ENCODE results near the gene POLR3F.
"Not testable (repeated sequence)": the region's sequence is repeated elsewhere in the genome, so short reads cannot be mapped to it uniquely, and the experiment has no call there.

Gene POLR3F, protein sequence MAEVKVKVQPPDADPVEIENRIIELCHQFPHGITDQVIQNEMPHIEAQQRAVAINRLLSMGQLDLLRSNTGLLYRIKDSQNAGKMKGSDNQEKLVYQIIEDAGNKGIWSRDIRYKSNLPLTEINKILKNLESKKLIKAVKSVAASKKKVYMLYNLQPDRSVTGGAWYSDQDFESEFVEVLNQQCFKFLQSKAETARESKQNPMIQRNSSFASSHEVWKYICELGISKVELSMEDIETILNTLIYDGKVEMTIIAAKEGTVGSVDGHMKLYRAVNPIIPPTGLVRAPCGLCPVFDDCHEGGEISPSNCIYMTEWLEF

DNA sequence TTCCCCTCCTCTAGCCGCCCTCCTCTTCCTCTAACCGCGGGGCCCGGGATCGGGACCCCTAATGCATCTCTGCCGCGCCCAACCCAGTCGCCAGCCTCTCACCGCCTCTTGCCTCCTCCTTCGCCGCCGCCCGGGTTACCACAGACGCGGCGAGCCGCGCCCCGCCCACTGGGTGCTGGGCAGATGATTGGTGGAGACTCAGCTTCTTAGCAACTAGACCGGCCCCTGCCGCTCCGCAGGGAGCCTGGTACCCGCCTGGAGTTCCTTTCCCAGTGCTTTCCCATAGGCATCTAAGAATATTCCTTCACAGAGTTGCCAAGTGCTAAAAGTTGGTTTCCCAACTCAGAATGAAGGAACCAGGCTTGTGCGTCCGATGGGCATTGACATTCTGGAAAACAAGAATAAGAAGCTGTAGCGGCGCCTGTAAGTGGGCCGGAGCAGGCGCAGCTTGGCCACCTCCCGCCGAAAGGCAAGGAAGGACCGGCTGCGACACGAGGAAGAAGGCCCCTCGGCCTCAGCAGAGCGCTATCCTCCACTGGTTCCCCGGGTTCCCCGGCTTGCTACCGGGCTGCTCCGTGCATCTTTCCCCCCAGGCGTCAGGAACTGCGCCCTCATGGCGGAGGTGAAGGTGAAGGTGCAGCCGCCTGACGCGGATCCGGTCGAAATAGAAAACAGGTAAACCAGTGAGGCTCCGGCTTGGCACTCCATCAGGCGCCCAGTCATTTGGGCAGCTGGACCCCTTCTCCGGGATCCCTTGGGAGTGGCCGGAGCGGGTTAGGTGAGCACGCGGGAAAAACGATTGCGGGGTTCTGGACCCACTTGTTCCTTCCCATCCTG, at the start of gene POLR3F, which contains the start of gene DZANK1:
TSS of gene POLR3F (plus strand) at position 497 of the 837 bp plus-strand sequence. CDS start at position 614, 117 bp downstream.
TSS of gene DZANK1 (minus strand) at position 137 of the 837 bp plus-strand sequence. CDS start 1,672 bp downstream, outside the sequence.
- no peak for FAIRE-seq

DNA sequence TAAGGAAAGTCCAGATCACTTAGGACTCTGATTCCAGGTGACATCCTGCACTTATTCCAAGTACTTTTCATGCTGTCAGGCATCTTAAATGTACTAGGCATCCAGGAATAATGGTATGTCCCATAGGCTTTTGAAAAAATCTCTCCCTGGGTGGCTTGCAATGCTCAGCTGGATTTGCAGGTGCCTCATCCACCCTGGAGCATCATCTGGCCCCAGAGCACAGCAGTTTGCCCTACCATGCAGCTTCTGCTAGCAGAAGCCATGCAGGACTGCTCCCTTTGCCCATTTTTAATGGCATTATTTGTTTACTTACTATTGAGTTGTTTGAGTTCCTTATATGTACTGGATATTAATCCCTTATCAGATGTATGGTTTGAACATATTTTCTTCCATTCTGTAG, 45.6 kb upstream of the POLR3F start:
- no peak for FAIRE-seq

DNA sequence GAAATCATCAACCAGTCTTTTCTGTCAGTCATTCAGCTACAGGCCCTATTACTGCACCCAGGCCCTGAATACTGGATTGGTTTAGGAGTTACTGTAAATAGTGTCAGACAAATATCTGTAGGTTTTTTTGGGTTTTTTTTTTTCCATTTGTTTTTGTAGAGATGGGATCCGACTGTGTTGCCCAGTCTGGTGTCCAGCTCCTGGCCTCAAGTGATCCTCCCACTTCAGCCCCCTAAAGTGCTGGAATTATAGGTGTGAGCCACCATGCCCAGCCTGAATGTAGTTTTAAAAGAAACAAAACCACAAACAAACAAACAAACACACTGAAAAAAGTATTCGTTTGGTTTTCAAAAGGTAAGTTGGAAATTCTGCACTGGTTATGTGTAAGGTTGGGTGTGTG, 40.0 kb upstream of the POLR3F start:
- FAIRE-seq: no peak

DNA sequence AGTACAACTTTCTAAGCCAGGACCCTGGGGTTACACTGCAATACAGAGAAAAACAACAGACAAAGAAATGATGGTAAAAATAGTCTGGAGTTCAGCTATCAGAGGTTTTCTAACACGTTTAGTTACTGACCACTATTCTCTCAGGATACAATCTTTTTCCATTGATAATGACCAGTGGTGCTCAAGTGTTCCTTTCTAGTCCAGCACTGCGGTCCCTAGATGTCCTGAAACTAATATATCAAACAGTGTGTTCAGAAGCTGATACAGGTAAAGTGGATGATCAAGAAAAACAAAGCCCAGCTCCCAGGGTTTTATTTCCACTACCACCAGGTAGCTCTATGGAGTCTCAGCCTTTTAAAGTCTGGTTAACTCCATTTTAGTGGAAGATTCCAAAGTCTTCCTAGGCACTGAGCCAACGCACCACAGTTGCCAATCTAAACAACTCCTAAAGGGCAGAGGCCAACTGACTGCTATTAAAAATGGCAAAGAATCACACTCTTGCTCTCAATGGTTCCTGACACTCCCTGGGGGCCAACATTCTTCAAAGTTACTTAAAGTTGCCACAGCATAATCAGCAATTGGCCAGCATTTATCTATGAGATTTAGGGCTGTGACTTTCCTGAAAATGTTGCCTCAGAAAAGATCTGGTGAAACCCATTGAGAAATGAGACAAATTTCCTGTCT, 38.6 kb upstream of the POLR3F start:
- FAIRE-seq: no peak

DNA sequence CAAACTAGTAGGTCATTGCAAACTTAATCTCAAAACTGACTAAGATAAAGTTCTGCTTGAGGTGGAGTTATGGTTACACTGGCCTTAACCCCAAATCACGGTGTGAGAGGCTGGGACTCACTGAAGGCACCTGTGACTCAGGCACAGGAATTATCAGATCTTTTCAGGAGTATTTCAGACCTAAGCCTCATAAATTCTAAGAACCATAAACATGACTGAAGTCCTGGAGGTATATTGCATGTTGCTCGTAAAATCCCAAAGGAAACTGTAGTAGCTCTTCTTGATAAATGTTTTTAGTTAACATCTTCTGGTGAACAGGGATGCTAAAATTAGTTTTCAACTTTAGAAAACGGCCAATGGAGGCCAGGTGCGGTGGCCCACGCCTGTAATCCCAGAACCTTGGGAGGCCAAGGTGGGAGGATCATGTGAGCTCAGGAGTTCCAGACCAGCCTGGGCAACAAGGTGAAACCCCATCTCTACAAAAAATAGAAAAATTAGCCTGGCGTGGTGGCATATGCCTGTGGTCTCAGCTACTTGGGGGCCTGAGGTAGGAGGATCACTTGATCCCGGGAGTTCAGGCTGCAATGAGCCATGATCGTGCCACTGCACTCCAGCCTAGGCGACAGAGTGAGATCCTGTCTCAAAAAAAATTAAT, 36.9 kb upstream of the POLR3F start:
- FAIRE-seq: no peak

DNA sequence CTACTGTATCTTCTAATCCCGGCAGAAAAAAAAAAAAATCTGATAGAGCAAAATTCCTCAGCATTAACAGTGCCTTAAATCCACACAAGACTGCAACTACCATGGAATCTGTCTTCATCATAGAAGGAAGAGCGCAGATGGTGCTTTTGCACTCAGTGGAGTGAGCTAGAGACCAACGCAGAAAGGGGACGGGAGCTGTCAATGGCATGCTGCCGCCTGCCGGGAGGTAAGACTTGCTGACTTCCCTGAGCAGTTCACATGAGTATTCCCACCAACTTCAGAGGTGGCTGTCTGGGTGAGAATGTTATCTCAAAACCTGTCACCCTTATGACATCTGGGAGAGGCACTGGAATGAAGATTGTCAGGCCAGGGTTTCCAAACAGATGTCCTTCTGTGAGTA, 36.0 kb upstream of the POLR3F start:
- no peak for FAIRE-seq

DNA sequence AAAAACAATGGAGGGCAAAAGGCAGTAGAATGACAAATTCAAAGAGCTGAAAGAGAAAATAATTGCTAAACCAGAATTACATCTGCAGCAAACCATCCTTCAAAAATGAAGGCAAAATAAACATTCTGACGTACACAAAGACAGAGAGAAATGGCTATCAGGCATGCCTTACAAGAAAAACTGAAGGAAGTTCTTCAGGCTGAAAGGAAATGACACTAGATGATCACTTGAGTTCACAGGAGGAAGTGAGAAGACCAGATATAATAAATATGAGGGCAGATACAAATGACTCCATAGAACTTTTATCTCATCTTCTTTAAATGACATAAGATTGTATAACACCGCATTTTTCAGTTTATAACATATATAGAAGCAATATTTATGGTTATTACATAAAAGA, 30.3 kb upstream of the POLR3F start:
- no peak for FAIRE-seq

DNA sequence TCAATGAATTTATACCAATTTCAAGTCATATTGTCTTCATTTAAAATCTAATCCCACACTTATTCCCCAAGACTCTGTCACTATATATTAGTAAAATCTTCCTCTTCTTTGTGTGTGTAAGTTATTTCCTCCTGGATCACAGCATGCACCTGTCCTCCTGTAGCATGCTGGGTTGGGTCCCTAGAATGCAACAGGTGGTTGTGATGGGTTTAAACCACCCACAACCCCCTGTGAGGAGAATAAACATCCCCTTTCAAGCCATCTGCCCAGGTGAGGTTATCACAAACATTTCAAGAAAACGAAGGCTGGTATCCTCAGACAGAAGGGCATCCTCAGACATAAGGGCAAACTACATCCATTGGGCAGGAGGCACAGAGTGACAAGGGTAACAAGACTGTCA, 26.8 kb upstream of the POLR3F start:
- no peak for FAIRE-seq

DNA sequence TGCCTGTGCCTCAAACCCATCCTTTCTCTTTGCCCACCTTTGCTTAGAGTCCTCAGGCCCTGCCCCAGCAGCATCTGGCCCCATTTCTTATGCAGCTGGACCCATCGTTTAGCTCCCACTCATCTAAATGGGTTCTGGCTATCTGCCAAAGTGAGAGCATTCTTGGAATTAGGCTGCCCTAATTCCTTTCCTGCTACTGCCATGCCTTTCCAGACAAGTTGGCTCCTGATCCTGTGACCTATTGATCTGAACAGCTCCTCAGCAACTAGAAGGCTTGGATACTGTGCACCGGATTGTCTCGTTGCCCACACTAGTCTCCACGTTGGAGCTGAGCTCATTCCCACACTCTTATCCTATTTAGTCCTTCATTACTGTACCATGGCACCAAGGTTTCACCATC, 23.3 kb upstream of the POLR3F start:
- FAIRE-seq: no peak

DNA sequence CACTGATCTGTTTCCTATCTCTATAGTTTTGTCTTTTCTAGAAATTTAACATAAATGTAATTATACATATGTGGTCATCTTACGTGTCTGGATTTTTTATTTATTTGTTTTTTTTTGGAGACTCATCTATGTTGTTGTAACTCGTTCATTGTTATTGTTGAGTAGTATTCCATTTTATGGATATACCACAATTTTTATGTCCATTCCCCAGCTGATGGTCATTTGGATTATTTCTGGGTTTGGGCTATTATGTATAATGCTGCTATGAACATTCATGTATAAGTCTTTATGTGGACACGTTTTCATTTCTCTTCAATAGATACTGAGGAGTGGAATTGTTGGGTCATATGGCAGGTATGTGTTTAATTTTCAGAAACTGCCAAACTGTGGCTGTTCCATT, 10.6 kb upstream of the POLR3F start:
- FAIRE-seq: no peak

DNA sequence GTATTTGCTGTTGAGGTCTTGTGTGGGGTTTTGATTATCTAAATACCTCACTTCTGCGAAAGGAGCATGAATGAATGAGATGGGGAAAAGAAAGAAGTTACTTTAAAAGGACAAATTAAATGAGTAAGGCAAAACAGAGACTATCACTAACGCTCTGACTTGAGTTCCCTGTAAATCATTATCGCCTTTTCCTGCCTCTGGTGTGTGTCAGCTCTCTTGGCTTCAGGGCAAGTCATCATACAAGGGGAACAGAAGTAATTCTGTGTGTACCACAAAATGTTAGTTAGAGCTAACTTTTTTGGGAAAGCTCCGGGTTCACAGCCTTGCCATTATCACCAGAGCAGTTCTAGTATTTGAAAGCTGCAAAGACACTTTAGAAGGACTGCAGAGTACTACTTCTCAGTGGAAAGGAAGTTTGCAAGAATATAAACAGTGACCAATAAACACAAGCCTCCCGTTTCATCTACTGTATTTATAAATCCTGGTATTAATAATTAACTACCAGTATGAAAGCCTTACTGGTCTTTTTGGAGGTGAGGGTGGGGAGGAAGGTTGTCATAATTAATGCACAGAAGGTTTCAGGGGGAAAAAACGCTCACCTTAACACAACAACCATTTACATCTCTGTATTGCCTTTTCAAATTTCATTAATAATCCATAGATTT, 1.5 kb upstream of the POLR3F start:
- FAIRE-seq: no peak

DNA sequence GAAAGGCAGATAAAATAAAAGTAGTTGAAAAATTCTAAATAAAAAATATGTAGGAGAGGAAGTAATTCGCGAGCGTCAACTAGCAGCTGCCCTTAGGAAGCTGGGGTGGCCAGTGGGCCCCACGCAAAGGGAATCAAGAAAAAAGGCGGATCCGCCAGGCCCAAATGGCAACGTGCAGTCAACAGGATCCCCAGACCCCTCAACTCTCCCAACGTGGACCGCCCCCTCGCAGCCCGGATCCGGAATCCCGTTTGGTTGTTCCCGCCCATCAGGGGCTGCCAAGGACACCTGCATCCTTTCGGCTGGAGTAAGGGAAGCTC, 656 bp upstream of the POLR3F start:
- FAIRE-seq: no peak

DNA sequence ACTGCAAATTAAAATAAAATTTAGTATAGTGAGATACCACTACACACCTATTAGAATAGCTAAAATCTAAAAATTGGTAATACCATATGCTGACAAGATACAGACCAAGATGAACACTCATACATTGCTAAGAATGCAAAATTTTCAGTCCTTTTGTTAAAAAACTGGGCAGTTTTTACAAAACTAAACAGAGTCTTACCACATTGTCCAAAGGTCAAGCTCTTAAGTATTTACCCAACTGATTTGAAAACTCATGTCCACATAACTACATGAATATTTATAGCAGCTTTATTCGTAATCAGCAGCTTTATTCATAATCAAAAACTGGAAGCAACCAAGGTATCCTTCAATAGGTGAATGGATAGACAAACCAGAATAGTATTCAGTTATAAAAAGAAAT, 10.0 kb downstream of the POLR3F start:
- no peak for FAIRE-seq

DNA sequence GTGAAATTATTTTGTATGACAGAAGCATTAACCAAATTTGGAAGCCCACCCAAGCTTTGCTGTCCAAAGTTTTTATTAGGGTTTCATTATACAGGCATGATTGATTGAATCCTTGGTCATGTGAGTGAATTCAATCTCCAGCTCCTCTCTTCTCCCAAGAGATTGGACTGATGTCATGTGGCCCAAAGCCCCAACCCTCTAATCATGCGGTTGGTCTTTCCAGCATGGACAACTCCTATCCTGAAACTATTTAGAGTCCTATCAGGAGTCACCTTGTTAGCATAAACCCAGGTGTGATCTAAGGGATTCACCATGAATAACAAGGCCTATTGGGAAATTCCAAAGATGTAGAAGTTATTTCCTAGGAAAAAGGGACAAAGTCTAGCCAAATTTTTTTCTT, 10.6 kb downstream of the POLR3F start:
- FAIRE-seq: no peak

DNA sequence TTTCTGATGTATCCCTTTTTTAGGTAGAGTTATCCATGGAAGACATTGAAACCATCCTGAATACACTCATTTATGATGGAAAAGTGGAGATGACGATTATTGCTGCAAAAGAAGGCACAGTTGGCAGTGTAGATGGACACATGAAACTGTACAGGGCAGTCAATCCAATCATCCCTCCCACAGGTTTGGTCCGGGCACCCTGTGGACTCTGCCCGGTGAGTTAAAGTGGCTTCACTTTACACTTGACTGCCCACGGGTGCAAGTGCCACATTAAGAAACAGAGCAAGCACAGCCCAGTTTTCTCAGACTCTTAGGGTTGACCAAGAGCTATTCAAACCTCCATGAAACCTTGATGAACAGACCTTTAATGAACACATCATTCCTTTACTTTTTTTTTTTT, 14.4 kb downstream of the POLR3F start:
- no peak for FAIRE-seq

DNA sequence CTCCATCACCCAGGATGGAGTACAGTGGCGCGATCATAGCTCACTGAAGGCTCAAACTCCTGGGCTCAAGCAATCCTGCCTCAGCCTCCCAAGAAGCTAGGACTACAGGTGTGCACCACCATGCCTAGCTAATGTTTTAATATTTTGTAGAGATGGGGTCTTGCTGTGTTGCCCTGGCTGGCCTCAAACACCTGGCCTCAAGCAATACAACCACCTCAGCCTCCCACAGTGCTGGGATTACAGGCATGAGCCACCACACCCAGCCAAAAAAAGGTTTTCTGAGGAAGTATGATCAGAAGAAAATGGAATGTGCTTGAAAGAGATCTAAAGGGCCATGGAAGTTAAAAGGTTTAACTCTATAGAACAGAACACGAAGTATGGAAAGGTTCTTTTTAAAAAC, 21.1 kb downstream of the POLR3F start:
- FAIRE-seq: no peak

DNA sequence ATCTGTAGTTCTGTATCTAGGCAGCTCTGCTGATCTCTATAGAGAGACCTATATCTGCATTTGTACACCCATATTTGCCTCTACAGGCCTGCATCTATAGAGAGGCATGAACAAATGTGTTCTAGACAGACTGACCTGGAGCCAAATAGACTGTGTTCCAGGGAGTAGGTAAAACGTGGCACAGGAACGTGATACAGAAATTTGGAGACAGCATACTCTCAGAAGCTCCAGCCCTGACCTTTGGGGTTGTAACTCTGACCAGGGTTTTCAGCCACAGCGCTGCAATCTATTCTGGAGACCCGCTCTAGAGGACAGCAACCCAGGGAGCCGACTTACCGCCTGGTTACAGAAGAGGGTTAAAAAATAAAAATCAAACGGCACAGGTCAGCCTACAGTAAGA, 28.9 kb downstream of the POLR3F start:
- FAIRE-seq: no peak

DNA sequence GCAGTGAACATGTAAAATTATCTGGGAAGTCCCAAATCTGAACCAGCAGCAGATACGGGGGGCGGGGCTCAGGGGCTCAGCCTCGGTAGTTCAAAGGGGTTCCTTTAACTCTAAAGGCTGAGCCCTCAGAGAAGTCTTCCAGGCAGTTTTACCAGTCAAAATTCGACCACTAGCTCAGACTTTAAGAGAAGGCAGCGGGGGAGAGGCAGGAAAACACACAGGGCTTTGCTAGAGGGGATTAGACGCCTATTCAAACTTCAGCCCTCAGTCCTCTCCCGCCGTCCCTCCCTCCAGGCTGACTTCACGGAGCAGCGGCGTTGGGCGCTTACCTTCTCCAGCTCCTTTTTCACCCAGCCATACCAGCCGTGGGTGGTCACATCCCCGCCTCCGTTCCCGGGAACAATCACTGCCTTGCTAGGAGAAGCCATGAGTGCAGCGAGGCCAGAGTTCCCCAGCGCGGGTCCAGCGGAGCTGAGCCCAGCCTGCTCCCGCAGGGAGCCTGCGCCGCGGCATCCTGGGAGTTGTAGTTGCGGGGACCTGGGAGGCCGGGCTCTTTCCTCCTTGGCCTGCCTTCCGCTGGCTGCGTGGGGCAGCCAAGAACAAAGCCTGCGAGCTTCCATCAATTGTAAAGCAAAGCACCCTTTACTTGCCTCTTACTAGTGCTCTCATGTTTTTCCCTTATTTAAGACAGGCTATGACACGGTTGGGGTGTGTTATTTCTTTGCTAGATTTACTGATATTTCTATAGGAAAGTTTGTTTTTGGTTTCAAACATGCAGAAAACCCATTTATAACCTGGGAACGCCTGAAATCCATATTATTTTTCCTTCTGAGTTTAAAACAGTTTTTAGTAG, 29.8 kb downstream of the POLR3F start, which contains the start of gene RBBP9:
TSS of gene RBBP9 (minus strand) at position 486 of the 853 bp plus-strand sequence. CDS start at position 428, 58 bp downstream.
- FAIRE-seq: no peak

DNA sequence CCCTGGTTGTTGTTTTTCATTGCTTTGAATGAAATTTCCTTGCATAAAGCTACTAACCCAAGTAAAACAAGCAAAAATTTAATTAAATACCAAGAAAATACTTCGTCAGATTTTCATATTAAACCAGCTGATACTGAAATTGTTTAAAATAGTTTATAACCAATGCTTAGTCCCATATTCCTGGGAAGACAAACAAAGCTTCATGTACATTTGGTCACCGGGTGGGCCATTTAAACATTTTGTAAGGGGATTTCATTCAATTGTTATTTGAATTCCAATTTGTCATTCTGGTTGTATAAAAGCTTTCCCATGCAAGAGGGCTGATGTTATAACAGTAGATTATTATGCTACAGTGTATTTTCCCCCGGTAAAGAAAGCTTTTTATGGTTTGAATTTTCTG, 30.4 kb downstream of the POLR3F start:
- no peak for FAIRE-seq

DNA sequence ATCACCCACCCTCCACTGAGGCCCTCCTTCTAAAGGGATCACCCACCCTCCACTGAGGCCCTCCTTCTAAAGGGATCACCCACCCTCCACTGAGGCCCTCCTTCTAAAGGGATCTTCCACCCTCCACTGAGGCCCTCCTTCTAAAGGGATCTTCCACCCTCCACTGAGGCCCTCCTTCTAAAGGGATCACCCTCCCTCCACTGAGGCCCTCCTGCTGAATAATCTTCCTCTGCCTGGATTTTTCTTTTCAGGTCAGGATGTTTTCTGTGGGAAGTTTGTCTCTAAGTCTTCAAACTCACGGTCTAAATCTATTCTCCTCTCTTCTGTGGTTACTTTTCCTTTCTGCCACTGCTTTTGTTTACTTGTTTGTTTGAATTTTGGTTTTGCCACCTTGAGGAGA, 34.5 kb downstream of the POLR3F start:
- FAIRE-seq: not testable (repeated sequence)

DNA sequence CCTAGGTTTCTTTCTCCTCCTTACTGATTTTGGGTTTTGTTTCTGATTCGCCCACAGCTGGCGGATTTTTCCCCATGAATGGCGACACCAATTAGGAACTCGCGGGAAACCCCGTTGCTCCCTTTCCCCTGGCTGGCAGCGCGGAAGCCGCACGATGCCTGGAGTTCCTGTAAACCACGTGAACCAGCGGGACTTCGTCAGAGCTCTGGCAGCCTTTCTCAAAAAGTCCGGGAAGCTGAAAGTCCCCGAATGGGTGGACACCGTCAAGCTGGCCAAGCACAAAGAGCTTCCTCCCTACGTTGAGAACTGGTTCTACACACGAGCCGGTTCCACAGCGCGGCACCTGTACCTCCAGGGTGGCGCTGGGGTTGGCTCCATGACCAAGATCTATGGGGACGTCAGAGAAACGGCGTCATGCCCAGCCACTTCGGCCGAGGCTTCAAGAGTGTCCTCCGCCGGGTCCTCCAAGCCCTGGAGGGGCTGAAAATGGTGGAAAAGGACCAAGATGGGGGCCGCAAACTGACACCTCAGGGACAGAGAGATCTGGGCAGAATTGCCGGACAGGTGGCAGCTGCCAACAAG, 37.4 kb downstream of the POLR3F start:
- FAIRE-seq: no peak
